ENCODE data around the gene AP4S1.
"Not testable (repeated sequence)": the region's sequence is repeated elsewhere in the genome, so short reads cannot be mapped to it uniquely, and the experiment has no call there.

DNA sequence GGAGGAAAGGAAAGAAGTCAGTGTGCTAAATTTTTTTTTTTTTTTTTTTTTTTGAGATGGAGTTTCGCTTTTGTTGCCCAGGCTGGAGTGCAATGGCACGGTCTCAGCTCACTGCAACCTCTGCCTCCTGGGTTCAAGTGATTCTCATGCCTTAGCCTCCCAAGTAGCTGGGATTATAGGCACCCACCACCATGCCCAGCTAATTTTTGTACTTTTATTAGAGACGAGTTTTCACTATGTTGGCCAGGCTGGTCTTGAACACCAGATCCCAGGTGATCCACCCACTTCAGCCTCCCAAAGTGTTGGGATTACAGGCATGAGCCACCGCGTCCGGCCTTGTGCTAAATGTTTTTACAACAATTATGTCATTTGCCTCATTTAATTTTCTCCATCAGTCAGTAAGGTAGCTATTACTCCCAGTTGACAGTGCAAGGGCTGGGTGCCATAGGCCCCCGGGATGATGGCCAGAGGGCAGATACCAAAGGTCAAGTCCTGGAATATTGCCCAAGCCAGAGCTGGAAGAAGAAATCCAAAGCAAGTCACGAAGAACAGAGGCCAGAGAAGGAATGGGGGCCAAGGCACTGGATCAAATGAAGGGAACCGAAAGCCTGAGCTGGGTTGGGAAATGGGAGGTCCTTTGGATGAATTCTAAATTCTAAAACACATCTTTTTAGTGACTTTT is 27.6 kb downstream of the AP4S1 start:
- TF ChIP-seq TAF1, POLR2A (IDR thresholded peaks at IDR 0.05; ENCODE audit: low read depth, low read length): not testable (repeated sequence)
